ENCODE measurements around the gene LEMD1.
"Not testable (repeated sequence)": the region's sequence is repeated elsewhere in the genome, so short reads cannot be mapped to it uniquely, and the experiment has no call there.

The LEMD1 gene

DNA sequence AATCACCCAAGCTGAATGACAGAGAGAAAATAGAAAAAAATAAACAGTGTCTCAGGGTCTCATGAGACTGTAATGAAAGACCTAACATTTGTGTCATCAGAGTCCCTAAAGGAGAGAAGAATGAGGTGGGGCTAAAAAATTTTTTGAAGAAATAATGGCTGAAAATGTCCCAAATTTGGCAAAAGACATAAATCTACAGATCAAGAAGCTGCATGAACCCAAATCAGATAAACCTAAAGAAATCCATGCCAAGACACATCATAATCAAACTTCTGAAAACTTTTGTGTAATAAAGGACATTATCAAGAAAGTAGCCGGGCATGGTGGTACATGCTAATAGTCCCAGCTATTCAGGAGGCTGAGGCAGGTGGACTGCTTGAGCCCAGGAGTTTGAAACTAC is 29.2 kb downstream of the LEMD1 start:
- H3K9me3 ChIP-seq (ENCODE audit: insufficient read depth, low read length) = no peaks in the 10 kb centered on the region
- no peaks in the 10 kb centered on the region for H4K20me1 ChIP-seq (ENCODE audit: low read depth, low read length)
- H3K9me2 ChIP-seq (replicated peaks; ENCODE audit: insufficient read depth, low read length) = no peaks in the 10 kb centered on the region
- peaks cover 5% of the 10 kb centered on the region; the same call in 1 of the 2 replicates for H3K27me3 ChIP-seq (ENCODE audit: low read length)
- H3K79me2 ChIP-seq (ENCODE audit: insufficient read depth, low read length) = no peaks in the 10 kb centered on the region
- H3K27ac ChIP-seq (ENCODE audit: low read depth, low read length) = no peak overlapping the region
- H2AFZ ChIP-seq (ENCODE audit: low read depth, low read length, severe bottlenecking) = no peak overlapping the region
- H3K36me3 ChIP-seq (ENCODE audit: low read length) = no peaks in the 10 kb centered on the region
- H3K4me2 ChIP-seq (ENCODE audit: low read depth, low read length, poor library complexity, severe bottlenecking) = no peak overlapping the region
- no peaks in the 10 kb centered on the region for H3F3A ChIP-seq (ENCODE audit: insufficient read depth)
- no peak overlapping the region for H3K9ac ChIP-seq (ENCODE audit: low read length)
- no peak overlapping the region for H3K4me3 ChIP-seq (ENCODE audit: insufficient read depth, low read length, poor library complexity, severe bottlenecking)
- TF ChIP-seq, protein P1, sequence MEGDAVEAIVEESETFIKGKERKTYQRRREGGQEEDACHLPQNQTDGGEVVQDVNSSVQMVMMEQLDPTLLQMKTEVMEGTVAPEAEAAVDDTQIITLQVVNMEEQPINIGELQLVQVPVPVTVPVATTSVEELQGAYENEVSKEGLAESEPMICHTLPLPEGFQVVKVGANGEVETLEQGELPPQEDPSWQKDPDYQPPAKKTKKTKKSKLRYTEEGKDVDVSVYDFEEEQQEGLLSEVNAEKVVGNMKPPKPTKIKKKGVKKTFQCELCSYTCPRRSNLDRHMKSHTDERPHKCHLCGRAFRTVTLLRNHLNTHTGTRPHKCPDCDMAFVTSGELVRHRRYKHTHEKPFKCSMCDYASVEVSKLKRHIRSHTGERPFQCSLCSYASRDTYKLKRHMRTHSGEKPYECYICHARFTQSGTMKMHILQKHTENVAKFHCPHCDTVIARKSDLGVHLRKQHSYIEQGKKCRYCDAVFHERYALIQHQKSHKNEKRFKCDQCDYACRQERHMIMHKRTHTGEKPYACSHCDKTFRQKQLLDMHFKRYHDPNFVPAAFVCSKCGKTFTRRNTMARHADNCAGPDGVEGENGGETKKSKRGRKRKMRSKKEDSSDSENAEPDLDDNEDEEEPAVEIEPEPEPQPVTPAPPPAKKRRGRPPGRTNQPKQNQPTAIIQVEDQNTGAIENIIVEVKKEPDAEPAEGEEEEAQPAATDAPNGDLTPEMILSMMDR (IDR thresholded peaks at IDR 0.05; ENCODE audit: insufficient read depth, low read length, poor library complexity, severe bottlenecking) = no peak
- no peak for TF ChIP-seq EZH2phosphoT487 (conservative IDR thresholded peaks at IDR 0.05; ENCODE audit: low read length)

DNA sequence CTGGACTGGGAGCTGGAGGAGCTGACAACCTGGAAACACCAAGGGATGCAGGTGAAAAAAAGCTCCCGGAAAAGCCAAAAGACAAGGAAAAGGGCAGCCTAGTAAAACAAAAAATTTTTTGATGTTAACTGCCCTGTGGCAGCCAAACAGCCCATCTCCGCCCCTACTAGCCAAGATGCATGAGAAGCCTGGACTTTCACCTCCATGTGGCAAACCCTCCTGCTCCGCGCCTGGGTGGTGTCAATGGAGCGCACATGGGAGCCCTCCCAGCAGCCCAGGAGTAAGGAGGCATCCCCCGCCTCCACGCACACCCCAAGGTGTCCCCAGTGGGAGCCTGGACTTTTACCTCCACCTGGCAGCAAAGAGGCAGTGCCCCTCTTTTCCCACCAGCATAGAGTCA is 30.5 kb downstream of the LEMD1 start:
- TF ChIP-seq, protein P1 (IDR thresholded peaks at IDR 0.05; ENCODE audit: insufficient read depth, low read length, poor library complexity, severe bottlenecking) = no peak
- TF ChIP-seq EZH2phosphoT487 (conservative IDR thresholded peaks at IDR 0.05; ENCODE audit: low read length) = no peak
- H3K27me3 ChIP-seq (ENCODE audit: low read length) = peaks cover 5% of the 10 kb centered on the region; the same call in 1 of the 2 replicates
- H3K9ac ChIP-seq (ENCODE audit: low read length) = no peak overlapping the region
- H3K36me3 ChIP-seq (ENCODE audit: low read length) = no peaks in the 10 kb centered on the region
- H3K79me2 ChIP-seq (ENCODE audit: insufficient read depth, low read length) = no peaks in the 10 kb centered on the region
- H2AFZ ChIP-seq (ENCODE audit: low read depth, low read length, severe bottlenecking) = no peak overlapping the region
- no peaks in the 10 kb centered on the region for H3F3A ChIP-seq (ENCODE audit: insufficient read depth)
- no peak overlapping the region for H3K4me2 ChIP-seq (ENCODE audit: low read depth, low read length, poor library complexity, severe bottlenecking)
- no peak overlapping the region for H3K27ac ChIP-seq (ENCODE audit: low read depth, low read length)
- H3K4me3 ChIP-seq (ENCODE audit: insufficient read depth, low read length, poor library complexity, severe bottlenecking) = no peak overlapping the region
- H4K20me1 ChIP-seq (ENCODE audit: low read depth, low read length) = no peaks in the 10 kb centered on the region
- no peaks in the 10 kb centered on the region for H3K9me2 ChIP-seq (replicated peaks; ENCODE audit: insufficient read depth, low read length)
- H3K9me3 ChIP-seq (ENCODE audit: insufficient read depth, low read length) = no peaks in the 10 kb centered on the region

DNA sequence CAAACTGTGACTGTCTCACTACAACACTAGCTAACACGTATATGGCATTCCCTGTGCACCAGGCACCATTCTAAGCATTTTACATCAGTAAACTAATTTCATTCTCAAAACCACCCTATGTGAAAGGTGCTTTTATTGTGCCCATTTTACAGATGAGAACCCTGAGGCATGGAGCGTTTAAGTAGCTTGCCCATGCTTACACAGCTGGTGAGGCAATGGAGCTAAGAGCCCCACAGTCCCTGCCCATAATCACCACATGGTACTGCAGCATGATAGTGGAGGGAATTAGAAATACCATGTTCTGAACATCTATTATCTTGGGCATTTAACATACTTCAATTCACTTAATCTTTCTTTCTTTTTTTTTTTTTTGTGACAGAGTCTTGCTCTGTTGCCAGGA is 34.0 kb downstream of the LEMD1 start:
- TF ChIP-seq, protein P1 (IDR thresholded peaks at IDR 0.05; ENCODE audit: insufficient read depth, low read length, poor library complexity, severe bottlenecking) = no peak
- no peak for TF ChIP-seq EZH2phosphoT487 (conservative IDR thresholded peaks at IDR 0.05; ENCODE audit: low read length)

DNA sequence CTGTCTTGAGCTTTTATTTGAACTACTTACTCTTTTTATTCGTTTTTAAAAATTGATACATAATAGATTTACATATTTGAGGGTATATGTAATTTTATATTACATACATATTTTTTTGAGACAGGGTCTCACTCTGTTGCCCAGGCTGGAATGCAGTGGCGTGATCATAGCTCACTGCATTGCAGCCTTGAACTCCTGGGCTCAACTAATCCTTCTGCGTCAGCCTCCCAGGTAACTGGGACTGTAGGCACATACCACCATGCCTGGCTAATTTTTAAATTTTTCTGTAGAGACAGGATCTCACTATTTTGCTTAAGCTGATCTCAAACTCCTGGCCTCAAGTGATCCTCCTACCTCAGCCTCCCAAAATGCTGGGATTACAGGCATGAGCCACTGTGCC is 38.9 kb downstream of the LEMD1 start:
- not testable (repeated sequence) for H2AFZ ChIP-seq (ENCODE audit: low read depth, low read length, severe bottlenecking); H3K36me3 ChIP-seq (ENCODE audit: low read length); H3K9me2 ChIP-seq (replicated peaks; ENCODE audit: insufficient read depth, low read length); H3K79me2 ChIP-seq (ENCODE audit: insufficient read depth, low read length); H3K27me3 ChIP-seq (ENCODE audit: low read length); H3K9me3 ChIP-seq (ENCODE audit: insufficient read depth, low read length); H3F3A ChIP-seq (ENCODE audit: insufficient read depth); H3K4me2 ChIP-seq (ENCODE audit: low read depth, low read length, poor library complexity, severe bottlenecking); H3K4me3 ChIP-seq (ENCODE audit: insufficient read depth, low read length, poor library complexity, severe bottlenecking); H3K27ac ChIP-seq (ENCODE audit: low read depth, low read length); H3K9ac ChIP-seq (ENCODE audit: low read length); H4K20me1 ChIP-seq (ENCODE audit: low read depth, low read length)

More for the DNA sequence above, 34.0 kb downstream of the LEMD1 start:
- H4K20me1 ChIP-seq (ENCODE audit: low read depth, low read length) = no peaks in the 10 kb centered on the region
- no peaks in the 10 kb centered on the region for H3F3A ChIP-seq (ENCODE audit: insufficient read depth)
- H2AFZ ChIP-seq (ENCODE audit: low read depth, low read length, severe bottlenecking) = no peak overlapping the region
- no peaks in the 10 kb centered on the region for H3K36me3 ChIP-seq (ENCODE audit: low read length)
- no peak overlapping the region for H3K27ac ChIP-seq (ENCODE audit: low read depth, low read length)
- H3K4me2 ChIP-seq (ENCODE audit: low read depth, low read length, poor library complexity, severe bottlenecking) = no peak overlapping the region
- H3K27me3 ChIP-seq (ENCODE audit: low read length) = no peaks in the 10 kb centered on the region
- H3K79me2 ChIP-seq (ENCODE audit: insufficient read depth, low read length) = no peaks in the 10 kb centered on the region
- no peak overlapping the region for H3K9ac ChIP-seq (ENCODE audit: low read length)
- H3K4me3 ChIP-seq (ENCODE audit: insufficient read depth, low read length, poor library complexity, severe bottlenecking) = no peak overlapping the region
- H3K9me2 ChIP-seq (replicated peaks; ENCODE audit: insufficient read depth, low read length) = no peaks in the 10 kb centered on the region
- H3K9me3 ChIP-seq (ENCODE audit: insufficient read depth, low read length) = no peaks in the 10 kb centered on the region
